SK-N-SH (cell line): ENCODE results near the gene CETP. TPM values are rescaled to one million over a fixed set of nuclear protein-coding genes. Genes with fewer than 3 reads are reported as not detected.

Experiments used
- CTCF ChIA-PET: fragments of 300-600, 350-600 bp; formaldehyde crosslinking; extraction: SDS; loops from one replicate; lab custom pipeline; 2021; lab: Yijun Ruan, JAX
- POLR2A ChIA-PET: fragments of 350-600 bp; sonication (Branson Sonifier 250); formaldehyde crosslinking; extraction: SDS; loops from one replicate; lab custom pipeline; 2020; ENCODE audit warnings: antibody characterized with exemption, inconsistent platforms; lab: Yijun Ruan, JAX
- DNase-seq: peaks from one replicate; pipeline ENCODE4 v3.0.0; 2012
- H2AFZ ChIP-seq: fragments of 200-600 bp; sonication (generic); 2 replicates; pipeline ENCODE4 v1.8.1; 2016; ENCODE audit warnings: antibody characterized with exemption, mild to moderate bottlenecking, low read depth
- H3F3A ChIP-seq: fragments of 200-600 bp; sonication (generic); replicated peaks from 2 replicates; pipeline ENCODE3; 2016; ENCODE audit warnings: antibody characterized with exemption, mild to moderate bottlenecking; ENCODE audit not compliant: insufficient read depth
- H3K27ac ChIP-seq, 2 experiments: fragments of 200-500 bp in 1 of 2; fragments of 200-600 bp in 1 of 2; sonication (Bioruptor generic) in 1 of 2; sonication (generic), shearing (Covaris generic) in 1 of 2; 2 replicates each; pipeline versions ENCODE4 v1.5.1 to v1.6.1; 2014 to 2016; ENCODE audit warnings: low read depth in 2 of 2, inconsistent platforms in 1 of 2, low read length in 1 of 2, mild to moderate bottlenecking in 1 of 2, mixed read lengths in 1 of 2
- H3K27me3 ChIP-seq: fragments of 200-600 bp; sonication (generic), shearing (Covaris generic); 2 replicates; pipeline ENCODE4 v1.6.1; 2016; ENCODE audit warnings: mixed run types; ENCODE audit not compliant: insufficient read depth
- H3K36me3 ChIP-seq, 2 experiments: fragments of 200-500 bp in 1 of 2; fragments of 200-600 bp in 1 of 2; sonication (Bioruptor generic) in 1 of 2; sonication (generic) in 1 of 2; replicated peaks in 1 of 2; 2 replicates each; pipeline versions ENCODE3 to v1.5.1; 2014 to 2016; ENCODE audit warnings: low read length in 1 of 2, mild to moderate bottlenecking in 1 of 2; ENCODE audit not compliant: insufficient read depth in 2 of 2, control insufficient read depth in 1 of 2
- H3K4me1 ChIP-seq, 2 experiments: fragments of 200-500 bp in 1 of 2; fragments of 200-600 bp in 1 of 2; sonication (Bioruptor generic) in 1 of 2; sonication (generic), shearing (Covaris generic) in 1 of 2; 2 replicates each; pipeline versions ENCODE4 v1.5.1 to v1.6.1; 2014 to 2016; ENCODE audit warnings: low read depth in 1 of 2, low read length in 1 of 2, mixed run types in 1 of 2; ENCODE audit not compliant: insufficient read depth in 2 of 2, control insufficient read depth in 1 of 2
- H3K4me2 ChIP-seq: fragments of 200-600 bp; sonication (generic), shearing (Covaris generic); 2 replicates; pipeline ENCODE4 v1.6.1; 2017; ENCODE audit warnings: mixed run types
- H3K4me3 ChIP-seq, 2 experiments: fragments of 200-500 bp in 1 of 2; fragments of 200-600 bp in 1 of 2; sonication (Bioruptor generic) in 1 of 2; sonication (generic), shearing (Covaris generic) in 1 of 2; 2 replicates each; pipeline versions ENCODE4 v1.5.1 to v1.8.1; 2014 to 2016; ENCODE audit warnings: low read depth in 2 of 2, inconsistent platforms in 1 of 2, low read length in 1 of 2, mild to moderate bottlenecking in 1 of 2, mixed read lengths in 1 of 2, moderate library complexity in 1 of 2
- H3K79me2 ChIP-seq: fragments of 200-600 bp; sonication (generic); 2 replicates; pipeline ENCODE4 v1.8.1; 2017; ENCODE audit warnings: mild to moderate bottlenecking; ENCODE audit not compliant: insufficient read depth
- H3K9ac ChIP-seq: fragments of 200-600 bp; sonication (generic); 2 replicates; pipeline ENCODE4 v1.6.1; 2017; ENCODE audit warnings: mixed run types
- H3K9me2 ChIP-seq: fragments of 200-600 bp; sonication (generic); 2 replicates; pipeline ENCODE4 v1.6.1; 2017; ENCODE audit warnings: mixed run types
- H3K9me3 ChIP-seq: fragments of 200-600 bp; sonication (generic); 2 replicates; pipeline ENCODE4 v1.6.1; 2017; ENCODE audit warnings: mixed run types, mild to moderate bottlenecking, moderate library complexity
- H4K20me1 ChIP-seq: fragments of 200-600 bp; sonication (generic); 2 replicates; pipeline ENCODE4 v1.6.1; 2017; ENCODE audit warnings: mild to moderate bottlenecking, mixed run types; ENCODE audit not compliant: insufficient read depth
- CHD2 ChIP-seq: fragments of 150-350 bp; IDR thresholded peaks from 2 replicates; pipeline ENCODE4 v1.6.1; 2018; ENCODE audit warnings: low read length; ENCODE audit not compliant: partially characterized antibody
- ELF1 ChIP-seq: IDR thresholded peaks from 2 replicates; pipeline ENCODE4 v1.4.0; 2012
- EZH2phosphoT487 ChIP-seq: fragments of 200-600 bp; sonication (generic); IDR thresholded peaks from 2 replicates; pipeline ENCODE4 v1.6.1; 2017; ENCODE audit warnings: low read depth, mixed run types, mild to moderate bottlenecking, antibody characterized with exemption, moderate library complexity, borderline replicate concordance
- FOXJ3 ChIP-seq: sonication (generic); formaldehyde crosslinking; IDR thresholded peaks from 2 replicates; pipeline ENCODE4 v1.5.1; 2020; ENCODE audit warnings: mild to moderate bottlenecking, missing genetic modification reagents
- FOXM1 ChIP-seq: IDR thresholded peaks from 2 replicates; pipeline ENCODE4 v1.4.0; 2012; ENCODE audit warnings: low read depth, mild to moderate bottlenecking
- GATA2 ChIP-seq: sonication (generic); formaldehyde crosslinking; IDR thresholded peaks from 2 replicates; pipeline ENCODE4 v1.5.0; 2020; ENCODE audit warnings: mild to moderate bottlenecking, missing genetic modification reagents
- JUND ChIP-seq: IDR thresholded peaks from 2 replicates; pipeline ENCODE4 v1.4.0; 2012
- RCOR1 ChIP-seq: fragments of 150-350 bp; IDR thresholded peaks from 2 replicates; pipeline ENCODE4 v1.6.1; 2017; ENCODE audit warnings: antibody characterized with exemption, low read length
- RFX5 ChIP-seq: IDR thresholded peaks from 2 replicates; pipeline ENCODE4 v1.6.1; 2012; ENCODE audit warnings: mild to moderate bottlenecking, improper control_type of control experiment, low read length
- RXRA ChIP-seq: IDR thresholded peaks from 2 replicates; pipeline ENCODE4 v1.4.0; 2012; ENCODE audit warnings: low read depth, mild to moderate bottlenecking, borderline replicate concordance
- SIN3A ChIP-seq: IDR thresholded peaks from 2 replicates; pipeline ENCODE4 v1.6.1; 2012; ENCODE audit warnings: low read depth, mild to moderate bottlenecking, low read length, moderate library complexity, borderline replicate concordance
- SMC3 ChIP-seq: IDR thresholded peaks from 2 replicates; pipeline ENCODE4 v1.6.1; 2012; ENCODE audit warnings: low read depth, low read length, improper control_type of control experiment
- TAF1 ChIP-seq: IDR thresholded peaks from 2 replicates; pipeline ENCODE4 v1.6.1; 2012; ENCODE audit warnings: low read depth, mild to moderate bottlenecking, low read length, moderate library complexity, borderline replicate concordance
- TCF12 ChIP-seq: IDR thresholded peaks from 2 replicates; pipeline ENCODE4 v1.4.0; 2012
- TEAD4 ChIP-seq: IDR thresholded peaks from 2 replicates; pipeline ENCODE4 v1.4.0; 2012; ENCODE audit warnings: mild to moderate bottlenecking, borderline replicate concordance; ENCODE audit not compliant: insufficient read depth
- YY1 ChIP-seq: IDR thresholded peaks from 2 replicates; pipeline ENCODE4 v1.4.0; 2012; ENCODE audit warnings: low read depth, mild to moderate bottlenecking
- WGBS: methylation state at CpG from one replicate; pipeline ENCODE4 v1.1.6; 2017; ENCODE audit warnings: low lambda C conversion rate; 5-methylcytosine and 5-hydroxymethylcytosine counted together
- polyA plus RNA-seq, 3 experiments: library from polyadenylated mRNA; depleted of rRNA; stranded (reverse); fragments of >200 nt; gene quantifications; 2 replicates each; pipeline ENCODE4 v1.2.3, GENCODE V29; 2012
- TF ChIP-seq, protein P1 (sequence below): fragments of 150-350 bp; IDR thresholded peaks from 2 replicates; pipeline ENCODE4 v1.6.1; 2017; ENCODE audit warnings: antibody characterized with exemption, low read length, low read depth, borderline replicate concordance
- TF ChIP-seq, protein P2 (sequence below): IDR thresholded peaks from 2 replicates; pipeline ENCODE4; 2012
- TF ChIP-seq, protein P3 (sequence below): fragments of 150-350 bp; IDR thresholded peaks from 2 replicates; pipeline ENCODE4 v1.6.1; 2016; ENCODE audit warnings: mild to moderate bottlenecking, low read depth, low read length
- TF ChIP-seq, protein P4 (sequence below): IDR thresholded peaks from 2 replicates; pipeline ENCODE4 v1.6.1; 2012; ENCODE audit warnings: mild to moderate bottlenecking, low read depth, low read length, moderate library complexity

The CETP gene
- polyA plus RNA-seq, 1 of the 3 experiments (the other 2 are of a cell fraction), result not detected

DNA sequence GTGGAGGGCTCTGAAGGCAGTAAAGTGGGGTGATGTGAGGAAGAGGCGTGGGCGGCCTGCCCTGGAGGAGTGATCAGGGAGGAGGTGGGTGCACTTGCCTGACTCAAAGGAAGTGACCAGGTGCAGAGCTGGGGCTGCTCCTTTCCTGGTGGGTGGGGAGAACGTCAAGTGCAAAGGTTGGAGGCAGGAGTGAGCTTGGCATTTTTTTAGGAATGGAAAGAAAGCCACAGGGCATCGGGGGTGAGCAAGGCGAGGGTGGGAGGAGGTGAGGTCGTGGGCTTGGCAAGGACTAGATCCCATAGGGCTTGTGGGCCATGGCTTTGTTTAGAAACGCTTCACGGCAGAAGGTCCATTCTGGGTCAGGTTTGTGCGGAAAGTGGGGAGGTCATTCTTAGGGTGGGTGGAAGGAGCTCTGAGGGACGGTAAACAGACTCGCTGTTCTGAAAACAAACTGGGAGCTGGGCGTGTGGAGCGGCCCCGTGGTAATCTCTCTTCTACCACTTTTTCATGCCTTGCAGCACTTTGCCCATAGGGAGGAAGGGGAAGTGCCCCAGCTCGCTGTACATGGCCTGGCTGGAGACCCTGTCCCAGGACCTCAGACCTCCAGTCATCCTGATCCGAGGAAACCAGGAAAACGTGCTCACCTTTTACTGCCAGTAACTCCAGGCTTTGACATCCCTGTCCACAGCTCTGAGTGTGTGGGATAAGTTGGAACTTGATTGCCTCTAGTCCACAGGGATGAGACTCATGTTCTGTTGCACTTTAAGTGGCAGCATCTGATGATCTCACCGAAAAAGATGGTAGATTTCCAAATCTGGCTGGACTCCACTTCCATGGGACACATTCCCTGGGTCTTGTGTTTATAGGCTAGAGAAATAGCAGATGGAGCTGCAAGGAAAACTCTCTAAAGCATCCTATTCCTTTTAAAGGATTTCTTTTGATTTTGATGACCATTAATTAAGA, 48.7 kb upstream of the CETP start:
- Histone ChIP-seq H3K4me1 (peaks cover 0 to 20% of the 10 kb centered on the region in 2 experiments; a peak in 2 of 4 replicates), H3K9ac (no peak overlapping the region), H3K9me2 (no peaks in the 10 kb centered on the region), H4K20me1 (no peaks in the 10 kb centered on the region), H3K79me2 (no peaks in the 10 kb centered on the region), H3K9me3 (no peaks in the 10 kb centered on the region), H3K27me3 (no peaks in the 10 kb centered on the region), H3F3A (no peaks in the 10 kb centered on the region), H3K4me2 (no peak overlapping the region; the same call in 1 of the 2 replicates), H2AFZ (peak overlapping the region; percentile 44), H3K27ac (no peak overlapping the region), H3K36me3 (no peaks in the 10 kb centered on the region), H3K4me3 (no peak overlapping the region)
- TF ChIP-seq, protein P1, sequence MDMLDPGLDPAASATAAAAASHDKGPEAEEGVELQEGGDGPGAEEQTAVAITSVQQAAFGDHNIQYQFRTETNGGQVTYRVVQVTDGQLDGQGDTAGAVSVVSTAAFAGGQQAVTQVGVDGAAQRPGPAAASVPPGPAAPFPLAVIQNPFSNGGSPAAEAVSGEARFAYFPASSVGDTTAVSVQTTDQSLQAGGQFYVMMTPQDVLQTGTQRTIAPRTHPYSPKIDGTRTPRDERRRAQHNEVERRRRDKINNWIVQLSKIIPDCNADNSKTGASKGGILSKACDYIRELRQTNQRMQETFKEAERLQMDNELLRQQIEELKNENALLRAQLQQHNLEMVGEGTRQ, result no peak
- TF ChIP-seq FOXM1, result no peak
- no peak for TF ChIP-seq JUND
- TF ChIP-seq, protein P2, sequence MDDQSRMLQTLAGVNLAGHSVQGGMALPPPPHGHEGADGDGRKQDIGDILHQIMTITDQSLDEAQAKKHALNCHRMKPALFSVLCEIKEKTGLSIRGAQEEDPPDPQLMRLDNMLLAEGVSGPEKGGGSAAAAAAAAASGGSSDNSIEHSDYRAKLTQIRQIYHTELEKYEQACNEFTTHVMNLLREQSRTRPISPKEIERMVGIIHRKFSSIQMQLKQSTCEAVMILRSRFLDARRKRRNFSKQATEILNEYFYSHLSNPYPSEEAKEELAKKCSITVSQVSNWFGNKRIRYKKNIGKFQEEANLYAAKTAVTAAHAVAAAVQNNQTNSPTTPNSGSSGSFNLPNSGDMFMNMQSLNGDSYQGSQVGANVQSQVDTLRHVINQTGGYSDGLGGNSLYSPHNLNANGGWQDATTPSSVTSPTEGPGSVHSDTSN, result no peak
- TF ChIP-seq RCOR1, result no peak
- no peak for TF ChIP-seq RXRA
- no peak for TF ChIP-seq GATA2 (CRISPR knock-in tag)
- no peak for TF ChIP-seq EZH2phosphoT487
- TF ChIP-seq TAF1, result no peak
- TF ChIP-seq TEAD4, result no peak
- TF ChIP-seq, protein P3, sequence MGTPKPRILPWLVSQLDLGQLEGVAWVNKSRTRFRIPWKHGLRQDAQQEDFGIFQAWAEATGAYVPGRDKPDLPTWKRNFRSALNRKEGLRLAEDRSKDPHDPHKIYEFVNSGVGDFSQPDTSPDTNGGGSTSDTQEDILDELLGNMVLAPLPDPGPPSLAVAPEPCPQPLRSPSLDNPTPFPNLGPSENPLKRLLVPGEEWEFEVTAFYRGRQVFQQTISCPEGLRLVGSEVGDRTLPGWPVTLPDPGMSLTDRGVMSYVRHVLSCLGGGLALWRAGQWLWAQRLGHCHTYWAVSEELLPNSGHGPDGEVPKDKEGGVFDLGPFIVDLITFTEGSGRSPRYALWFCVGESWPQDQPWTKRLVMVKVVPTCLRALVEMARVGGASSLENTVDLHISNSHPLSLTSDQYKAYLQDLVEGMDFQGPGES, result no peak
- no peak for TF ChIP-seq SIN3A
- no peak for TF ChIP-seq RFX5
- no peak for TF ChIP-seq YY1
- TF ChIP-seq, protein P4, sequence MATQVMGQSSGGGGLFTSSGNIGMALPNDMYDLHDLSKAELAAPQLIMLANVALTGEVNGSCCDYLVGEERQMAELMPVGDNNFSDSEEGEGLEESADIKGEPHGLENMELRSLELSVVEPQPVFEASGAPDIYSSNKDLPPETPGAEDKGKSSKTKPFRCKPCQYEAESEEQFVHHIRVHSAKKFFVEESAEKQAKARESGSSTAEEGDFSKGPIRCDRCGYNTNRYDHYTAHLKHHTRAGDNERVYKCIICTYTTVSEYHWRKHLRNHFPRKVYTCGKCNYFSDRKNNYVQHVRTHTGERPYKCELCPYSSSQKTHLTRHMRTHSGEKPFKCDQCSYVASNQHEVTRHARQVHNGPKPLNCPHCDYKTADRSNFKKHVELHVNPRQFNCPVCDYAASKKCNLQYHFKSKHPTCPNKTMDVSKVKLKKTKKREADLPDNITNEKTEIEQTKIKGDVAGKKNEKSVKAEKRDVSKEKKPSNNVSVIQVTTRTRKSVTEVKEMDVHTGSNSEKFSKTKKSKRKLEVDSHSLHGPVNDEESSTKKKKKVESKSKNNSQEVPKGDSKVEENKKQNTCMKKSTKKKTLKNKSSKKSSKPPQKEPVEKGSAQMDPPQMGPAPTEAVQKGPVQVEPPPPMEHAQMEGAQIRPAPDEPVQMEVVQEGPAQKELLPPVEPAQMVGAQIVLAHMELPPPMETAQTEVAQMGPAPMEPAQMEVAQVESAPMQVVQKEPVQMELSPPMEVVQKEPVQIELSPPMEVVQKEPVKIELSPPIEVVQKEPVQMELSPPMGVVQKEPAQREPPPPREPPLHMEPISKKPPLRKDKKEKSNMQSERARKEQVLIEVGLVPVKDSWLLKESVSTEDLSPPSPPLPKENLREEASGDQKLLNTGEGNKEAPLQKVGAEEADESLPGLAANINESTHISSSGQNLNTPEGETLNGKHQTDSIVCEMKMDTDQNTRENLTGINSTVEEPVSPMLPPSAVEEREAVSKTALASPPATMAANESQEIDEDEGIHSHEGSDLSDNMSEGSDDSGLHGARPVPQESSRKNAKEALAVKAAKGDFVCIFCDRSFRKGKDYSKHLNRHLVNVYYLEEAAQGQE, result no peak
- no peak for TF ChIP-seq SMC3
- TF ChIP-seq ELF1, result no peak
- no peak for TF ChIP-seq FOXJ3 (CRISPR knock-in tag)
- TF ChIP-seq CHD2, result no peak
- no peak for TF ChIP-seq TCF12
- CTCF ChIA-PET, result interaction anchor here (1.2 kb wide), 1 partner anchor 237 kb away, joined by 3 read pairs; no protein-coding TSS in a partner anchor
- POLR2A ChIA-PET, result interaction anchor here (1.4 kb wide), 1 partner anchor 19 kb away, joined by 4 read pairs; the partner anchor contains the start of gene HERPUD1
- WGBS, result 85% methylated on average over 18 of the region's 18 CpGs
- no peak for DNase-seq
